GM21423 (cell line): Measurements from ENCODE around the gene ATP8A2.
"Not testable (repeated sequence)": the region's sequence is repeated elsewhere in the genome, so short reads cannot be mapped to it uniquely, and the experiment has no call there.

Source experiments
- ATAC-seq: cut with Tn5 transposase; IDR thresholded peaks from one replicate; pipeline ENCODE4 v1.9.1; 2021; ENCODE audit warnings: mild to moderate bottlenecking, moderate library complexity; ENCODE audit not compliant: unreplicated experiment

Gene ATP8A2

DNA sequence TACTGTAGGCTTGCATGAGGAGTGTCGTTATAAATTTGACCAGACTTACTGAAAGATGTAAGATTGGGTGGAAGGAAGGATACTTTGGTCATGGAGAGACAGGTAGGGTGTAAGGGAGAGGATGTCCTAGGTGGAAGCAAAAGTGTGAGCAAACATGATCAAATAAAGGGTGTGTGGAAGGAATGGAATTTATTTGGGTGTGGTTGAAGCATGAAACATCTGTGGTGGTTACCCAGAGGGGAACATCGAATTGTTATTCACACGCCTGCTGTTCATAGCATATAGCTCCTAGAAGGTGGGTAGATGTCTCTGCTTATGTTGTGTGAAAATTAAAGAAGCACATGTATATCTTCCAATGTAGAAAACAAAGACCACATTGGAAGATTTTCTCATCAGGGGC, 157.7 kb downstream of the ATP8A2 start:
- ATAC-seq, result no peak

DNA sequence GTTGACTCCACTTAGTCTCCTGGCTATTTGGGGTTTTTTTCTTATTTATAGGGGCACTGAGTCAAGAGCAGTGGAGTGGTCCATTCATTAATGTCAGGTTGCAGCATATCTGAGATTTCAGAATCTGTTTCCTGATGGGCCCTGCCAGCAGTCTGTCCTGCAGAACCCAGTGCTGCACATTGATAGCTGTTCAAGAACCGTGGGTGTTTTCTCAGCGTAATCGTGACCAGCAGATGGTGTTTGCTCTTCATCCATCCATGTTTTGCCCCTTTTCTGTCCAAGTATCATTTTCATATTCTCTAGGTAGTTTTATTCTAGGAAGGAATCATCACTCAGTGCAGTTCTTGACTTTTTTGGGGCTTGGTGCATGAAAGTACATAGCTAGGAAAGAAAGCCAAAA, 166.5 kb downstream of the ATP8A2 start:
- ATAC-seq, result no peak

DNA sequence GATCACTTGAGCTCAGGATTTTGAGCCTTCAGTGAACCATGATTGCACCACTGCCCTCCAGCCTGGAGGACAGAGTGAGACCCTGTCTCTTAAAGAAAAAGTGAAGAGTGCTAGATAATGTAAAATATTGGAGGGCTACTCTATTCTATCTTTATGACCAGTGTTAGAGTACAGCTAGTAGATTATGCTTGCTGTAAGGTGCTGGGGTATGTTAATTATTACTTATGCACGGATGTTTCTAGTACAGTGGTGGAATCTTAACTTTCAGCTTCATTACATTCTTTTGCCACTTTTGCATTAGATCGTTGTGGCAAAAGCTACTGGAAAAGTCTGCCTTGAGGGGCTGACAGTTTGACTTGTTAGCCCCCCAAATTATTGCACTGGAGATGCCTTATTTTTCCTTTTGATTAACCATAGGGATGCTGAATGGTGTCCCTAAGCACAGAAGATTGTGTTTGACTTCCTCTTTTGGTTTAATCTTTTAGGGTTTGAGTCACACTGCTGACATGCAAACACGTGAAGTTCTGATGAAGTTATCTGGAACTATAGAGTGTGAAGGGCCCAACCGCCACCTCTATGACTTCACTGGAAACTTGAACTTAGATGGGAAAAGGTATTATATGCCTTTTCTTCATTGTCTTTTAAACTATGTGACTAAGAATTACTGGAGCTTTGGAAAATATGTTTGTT, 169.8 kb downstream of the ATP8A2 start:
- ATAC-seq, result peak; percentile 52

DNA sequence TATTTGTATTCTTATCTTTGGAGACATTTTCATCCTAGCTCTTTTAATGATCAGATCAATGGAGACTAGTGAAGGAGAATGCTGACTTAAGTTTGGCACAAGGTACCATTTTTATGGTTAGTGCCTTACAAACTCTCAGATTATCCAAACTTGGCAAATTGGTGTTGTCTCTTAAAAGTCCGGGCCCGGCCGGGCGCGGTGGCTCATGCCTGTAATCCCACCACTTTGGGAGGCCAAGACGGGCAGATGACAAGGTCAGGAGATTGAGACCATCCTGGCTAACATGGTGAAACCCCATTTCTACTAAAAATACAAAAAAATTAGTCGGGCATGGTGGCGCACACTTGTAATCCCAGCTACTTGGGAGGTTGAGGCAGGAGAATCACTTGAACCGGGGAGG, 177.2 kb downstream of the ATP8A2 start:
- not testable (repeated sequence) for ATAC-seq

DNA sequence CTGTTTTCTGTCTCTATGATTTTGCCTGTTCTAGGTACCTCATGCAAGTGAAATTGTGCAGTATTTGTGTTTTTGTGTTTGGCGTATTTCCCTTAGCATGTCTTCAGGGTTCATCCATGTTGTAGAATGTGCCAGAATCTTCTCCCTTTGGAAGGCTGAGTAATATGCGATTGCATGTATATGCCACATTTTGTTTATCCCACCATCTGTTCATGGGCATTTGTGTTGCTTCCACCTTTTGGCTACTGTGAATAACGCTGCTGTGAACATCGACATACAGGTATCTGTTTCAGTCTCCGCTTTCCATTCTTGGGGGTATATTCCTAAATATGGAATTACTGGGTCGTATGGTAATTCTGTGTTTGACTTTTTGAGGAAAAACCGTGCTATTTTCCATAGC, 190.0 kb downstream of the ATP8A2 start:
- no peak for ATAC-seq

DNA sequence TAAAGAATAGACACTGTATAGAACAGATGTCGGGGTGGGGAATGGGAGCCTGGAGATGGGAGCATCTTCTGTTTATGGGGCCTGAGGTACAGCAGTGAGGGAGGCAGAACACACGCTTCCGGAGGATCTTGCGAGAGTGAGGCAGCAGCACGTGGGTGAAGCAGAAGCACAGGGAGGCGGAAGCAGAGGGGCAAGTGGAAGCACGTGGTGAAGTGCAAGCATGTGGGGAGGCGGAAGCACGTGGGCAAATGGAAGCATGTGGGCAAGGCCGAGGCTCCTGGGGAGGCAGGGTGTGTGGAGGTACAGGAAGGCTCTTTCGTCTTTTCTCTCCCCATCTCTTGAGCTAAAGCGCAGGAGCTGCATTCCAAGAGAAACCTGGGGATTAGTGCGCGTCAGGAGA, 198.4 kb downstream of the ATP8A2 start:
- ATAC-seq, result no peak

DNA sequence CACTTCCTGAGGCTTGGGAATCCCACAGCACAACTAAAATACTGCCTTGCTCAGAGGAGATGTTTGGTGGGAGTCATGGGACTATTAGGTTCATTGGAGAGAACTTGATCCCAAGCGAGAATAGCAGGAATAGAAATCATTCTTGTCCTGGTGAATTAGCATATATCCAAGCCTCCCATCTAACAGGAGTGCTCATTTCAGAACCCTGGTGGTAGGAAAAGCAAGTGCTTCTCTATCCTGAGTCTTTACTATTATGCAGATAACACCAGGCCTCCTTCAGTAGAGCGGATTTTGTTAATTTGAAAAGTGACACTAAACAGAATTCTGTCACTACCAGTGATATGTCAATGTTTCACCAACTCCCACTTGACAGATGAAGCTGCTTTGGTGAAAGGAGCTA, 199.5 kb downstream of the ATP8A2 start:
- no peak for ATAC-seq

DNA sequence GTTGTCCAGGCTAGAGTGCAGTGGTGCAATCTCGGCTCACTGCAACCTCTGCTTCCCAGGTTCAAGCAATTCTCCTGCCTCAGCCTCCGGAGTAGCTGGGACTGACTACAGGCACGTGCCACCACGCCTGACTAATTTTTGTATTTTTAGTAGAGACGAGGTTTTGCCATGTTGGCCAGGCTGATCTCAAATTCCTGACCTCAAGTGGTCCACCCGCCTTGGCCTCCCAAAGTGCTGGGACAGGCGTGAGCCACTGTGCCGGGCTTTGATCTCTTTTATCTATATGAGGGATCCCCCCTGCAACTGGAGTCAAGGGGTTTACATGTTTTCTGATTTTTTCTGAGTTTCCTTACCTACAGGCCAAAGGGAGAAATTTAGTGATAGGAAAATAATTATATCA, 200.4 kb downstream of the ATP8A2 start:
- ATAC-seq, result not testable (repeated sequence)

DNA sequence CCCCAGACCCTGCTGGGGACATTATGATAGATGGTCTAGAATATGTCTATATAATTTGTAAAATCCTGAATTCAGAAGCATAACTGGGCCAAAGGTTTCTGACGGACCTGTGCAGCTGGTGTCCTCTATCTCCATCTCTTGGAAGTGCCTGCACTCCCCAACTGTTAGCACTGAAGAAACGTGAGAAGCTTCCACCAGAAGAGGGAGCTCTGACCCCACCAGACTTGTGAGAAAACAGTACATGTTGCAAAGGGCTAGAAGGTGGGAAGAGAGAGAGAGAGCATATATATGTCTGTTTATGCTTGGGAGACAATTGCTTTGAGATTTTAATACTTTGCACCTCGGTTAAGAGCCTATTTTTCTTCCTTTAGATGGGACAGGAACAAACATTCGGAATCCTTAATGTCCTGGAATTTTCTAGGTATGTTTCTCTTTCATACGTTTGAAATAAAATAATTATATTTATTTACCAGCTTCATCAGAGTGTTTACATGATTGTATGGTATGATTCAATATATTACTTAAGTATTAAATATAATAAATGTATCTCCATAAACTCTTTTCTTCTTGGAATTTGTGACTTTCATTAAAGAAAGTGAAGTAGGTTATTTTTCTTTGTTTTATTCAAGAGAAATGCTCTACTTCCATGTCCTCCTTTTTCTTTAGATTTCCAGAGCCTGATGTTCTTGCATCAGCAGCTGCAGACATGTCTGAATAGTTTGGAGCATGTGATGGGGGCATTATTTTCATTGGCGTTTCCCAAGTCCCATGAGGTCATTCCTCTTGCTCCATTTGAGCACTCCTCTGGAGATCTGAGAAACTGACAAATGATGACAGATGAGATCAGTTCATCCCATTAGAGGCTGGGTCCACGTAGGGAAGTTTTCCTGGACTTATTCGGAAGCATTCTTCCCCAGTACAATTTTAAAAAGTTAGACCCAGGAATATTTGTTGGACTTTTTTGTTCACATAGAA, 202.9 kb downstream of the ATP8A2 start:
- peak; percentile 51 for ATAC-seq

DNA sequence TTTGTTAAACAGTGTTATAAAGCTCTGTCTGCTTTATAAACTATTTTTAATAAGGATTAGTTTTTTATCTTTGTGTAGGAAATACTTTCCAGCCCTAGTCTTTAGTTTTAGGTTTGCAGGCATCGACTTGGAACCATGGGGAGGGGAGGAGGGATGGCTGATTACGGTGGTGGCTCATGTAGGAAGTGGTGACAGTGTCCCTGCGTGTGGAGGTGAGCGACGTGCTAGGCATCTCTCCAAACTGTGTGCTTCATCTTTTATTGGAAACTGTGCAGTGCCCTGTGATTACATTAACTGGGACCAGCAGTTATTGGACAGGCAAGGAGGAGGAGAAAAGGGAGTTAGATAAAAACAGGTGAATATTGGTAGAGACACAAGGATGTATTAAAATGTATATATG, 203.8 kb downstream of the ATP8A2 start:
- no peak for ATAC-seq

DNA sequence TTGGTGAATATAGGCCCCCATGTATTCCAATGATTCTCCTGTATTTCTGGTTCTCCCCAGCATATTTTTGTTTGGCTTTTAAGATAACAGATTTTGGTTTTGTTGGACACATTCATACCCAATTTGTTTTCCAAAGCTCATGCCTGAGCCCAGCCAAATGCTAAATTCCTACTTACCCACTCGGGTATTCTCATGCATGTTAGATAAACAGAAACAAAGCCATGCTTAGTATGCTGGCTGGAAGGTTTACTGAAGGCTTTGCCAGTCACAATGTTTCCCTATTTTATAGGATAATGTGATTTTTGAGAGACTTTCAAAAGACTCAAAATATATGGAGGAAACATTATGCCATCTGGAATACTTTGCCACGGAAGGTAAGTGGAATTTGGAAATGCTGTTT, 206.8 kb downstream of the ATP8A2 start:
- no peak for ATAC-seq

DNA sequence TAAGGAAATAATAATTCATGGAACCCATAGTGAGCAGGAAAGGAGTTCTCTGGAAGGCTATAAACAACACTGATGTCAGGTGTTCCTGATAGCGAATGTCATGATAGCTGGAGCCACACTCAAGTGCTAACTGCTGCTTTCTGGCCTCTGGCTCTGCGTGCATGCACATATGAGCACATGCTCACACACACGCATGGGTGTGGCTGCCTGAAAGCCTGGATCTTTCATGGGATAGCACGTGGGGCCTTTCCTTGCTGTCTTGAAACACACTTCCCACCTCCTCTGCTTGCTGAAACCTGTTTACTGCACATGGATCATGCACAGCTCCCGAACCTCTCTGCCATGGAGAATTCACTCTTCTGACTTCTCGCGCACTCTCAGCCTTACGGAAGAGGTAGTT, 207.4 kb downstream of the ATP8A2 start:
- ATAC-seq, result no peak

DNA sequence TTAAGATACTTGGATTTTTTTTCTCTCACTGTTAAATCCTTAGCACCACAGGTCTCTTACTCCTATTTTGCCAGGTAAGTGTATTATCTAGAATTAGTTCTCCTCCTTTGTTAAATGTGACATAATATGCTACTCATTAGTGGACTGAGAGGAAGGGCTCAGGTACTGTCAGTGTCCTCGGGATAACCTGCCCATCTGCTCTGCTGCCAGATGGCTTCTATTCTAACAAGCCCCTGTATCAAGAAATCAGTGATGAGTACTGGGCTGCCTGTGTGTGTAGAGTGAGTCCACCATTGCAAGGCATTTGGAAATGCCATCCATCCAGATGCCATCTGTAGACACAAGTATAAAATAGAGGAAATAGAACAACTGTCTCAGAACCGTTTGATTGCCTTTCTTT, 209.6 kb downstream of the ATP8A2 start:
- ATAC-seq, result no peak

DNA sequence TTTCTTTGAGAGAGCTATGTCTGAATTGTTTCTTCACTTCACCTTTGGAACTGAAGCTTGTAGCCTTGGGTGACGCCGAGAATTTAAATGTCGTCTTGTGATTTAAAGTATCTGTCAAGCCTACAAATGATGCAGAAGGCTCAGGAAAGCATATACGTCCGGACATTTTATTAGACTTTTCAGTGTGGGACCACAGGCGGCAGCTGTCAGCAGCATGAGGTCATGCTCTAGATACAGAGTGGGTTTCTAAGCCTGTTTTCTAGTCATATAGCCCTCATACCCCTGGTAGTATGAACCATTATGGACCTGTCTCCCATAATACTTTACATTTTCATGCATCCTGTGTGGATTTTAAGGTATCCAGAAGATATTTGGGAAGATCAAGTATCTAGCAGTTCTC, 212.3 kb downstream of the ATP8A2 start:
- ATAC-seq, result no peak

DNA sequence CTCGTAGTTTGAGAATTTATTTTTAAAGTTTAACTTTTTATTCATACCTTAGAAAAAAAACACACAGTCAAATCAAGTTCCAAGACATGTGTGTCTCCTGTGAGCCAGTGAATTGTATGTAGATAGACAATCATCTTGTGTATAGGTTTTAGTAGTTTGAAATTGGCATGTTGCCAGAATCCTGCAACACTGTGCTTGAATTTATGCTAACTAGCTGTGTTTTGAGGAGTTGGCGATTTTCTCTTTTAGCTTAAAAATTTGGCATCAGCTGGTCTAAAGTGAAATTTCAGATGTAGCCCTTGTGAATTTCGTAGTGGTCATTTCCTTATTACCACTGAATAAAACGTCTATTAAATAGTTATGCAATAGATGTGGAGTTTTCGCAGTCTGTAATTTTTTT, 213.2 kb downstream of the ATP8A2 start:
- no peak for ATAC-seq

DNA sequence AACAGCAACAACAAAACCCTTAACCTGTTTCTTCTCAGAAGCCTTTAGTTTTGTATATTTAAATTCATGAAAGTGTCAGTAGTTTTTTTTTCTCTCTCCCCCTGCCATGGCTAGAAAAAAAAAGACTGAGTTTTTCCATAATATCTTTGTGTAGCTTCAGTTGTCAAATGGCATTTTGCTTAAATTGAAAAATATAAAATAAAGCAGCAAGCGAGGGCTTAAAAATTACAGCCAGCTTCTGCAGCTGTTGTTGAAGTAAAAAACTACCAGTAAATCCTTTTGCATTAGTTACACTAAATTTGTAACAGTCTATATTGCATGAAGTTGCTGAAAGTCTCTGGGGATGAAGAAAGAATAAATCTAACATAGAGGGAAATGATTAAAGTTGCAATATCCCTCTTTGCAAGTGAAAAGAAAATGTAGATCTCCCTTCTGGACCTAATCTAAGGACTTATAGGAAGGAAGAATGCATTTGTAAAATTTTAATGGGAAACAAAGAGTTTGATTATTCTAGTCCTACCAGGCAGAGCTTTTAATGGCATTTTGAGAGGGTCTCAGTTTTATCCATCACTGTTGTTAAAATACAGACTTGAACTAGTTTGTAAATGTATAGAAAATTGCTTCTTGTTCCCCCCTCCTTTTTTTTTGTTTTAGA, 215.7 kb downstream of the ATP8A2 start:
- ATAC-seq, result no peak

DNA sequence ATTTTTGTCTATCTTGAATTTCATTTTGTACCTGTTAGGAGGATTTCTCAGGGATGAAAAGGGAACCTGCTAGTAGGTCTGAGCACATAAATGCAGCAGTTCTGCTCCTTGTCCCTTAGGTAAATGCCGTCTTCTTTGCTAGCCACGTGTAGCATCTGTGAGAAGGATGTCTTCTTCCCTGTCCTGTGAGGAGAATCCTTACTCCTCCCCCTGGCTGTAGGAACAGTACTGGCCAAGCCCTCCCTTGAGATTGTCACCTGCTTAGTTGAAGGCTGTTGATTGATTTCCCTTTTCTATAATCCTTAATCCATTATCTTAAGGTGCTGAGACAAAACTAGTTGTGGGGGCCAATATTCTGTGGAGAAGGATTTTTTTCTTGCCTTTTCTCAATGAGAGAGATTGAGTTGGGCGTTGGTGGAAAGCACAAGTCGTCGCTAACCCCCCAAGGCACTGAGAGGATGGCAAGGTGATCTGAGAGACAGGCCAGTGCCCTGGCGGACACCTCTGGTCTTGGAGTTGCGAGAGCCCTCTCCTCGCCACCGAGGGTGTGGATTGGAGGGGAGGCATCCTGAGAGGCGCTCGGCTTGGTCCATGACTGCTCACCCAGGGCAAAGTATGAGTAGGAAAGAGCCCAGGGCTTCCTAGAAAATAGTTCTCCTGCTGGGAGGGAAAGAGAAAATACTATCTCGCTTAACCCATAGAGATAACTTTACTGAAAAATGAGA, 216.7 kb downstream of the ATP8A2 start:
- no peak for ATAC-seq

DNA sequence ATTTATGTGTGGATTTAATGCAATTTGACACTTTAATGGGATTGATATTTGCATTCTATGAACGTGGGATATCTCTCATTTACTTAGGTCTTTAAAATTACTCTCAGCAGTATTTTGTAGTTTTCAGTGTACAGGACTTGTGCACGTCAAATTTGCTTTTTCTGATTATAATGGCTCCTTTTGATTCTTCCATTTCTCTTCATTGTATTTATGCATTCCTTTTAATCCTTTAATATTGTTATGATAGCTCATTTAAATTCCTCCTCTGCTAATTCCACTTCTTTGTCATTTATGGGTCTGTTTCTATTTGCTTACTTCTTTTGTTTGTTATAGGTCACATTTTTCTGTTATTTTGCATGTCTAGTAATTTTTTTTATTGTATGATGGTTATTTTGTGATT, 226.6 kb downstream of the ATP8A2 start:
- no peak for ATAC-seq

DNA sequence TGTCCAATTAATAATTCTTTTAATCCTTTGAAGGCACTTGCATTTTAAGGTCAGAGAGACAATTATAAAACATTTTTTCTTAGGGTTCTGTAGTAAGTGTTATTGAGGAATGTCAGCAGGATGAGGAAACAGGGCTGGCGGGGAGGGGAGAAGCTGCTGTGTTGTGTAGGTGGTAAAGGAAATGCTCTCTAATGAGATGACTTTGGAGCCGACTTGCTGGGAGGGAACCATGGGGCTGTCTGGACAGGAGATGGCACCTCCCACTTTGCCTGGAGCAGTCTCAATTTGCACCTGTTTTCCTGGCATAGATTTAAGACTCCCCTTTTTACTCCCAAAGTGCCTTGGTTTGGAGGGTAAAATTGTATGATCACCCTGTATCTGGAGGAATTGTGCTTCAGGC, 230.4 kb downstream of the ATP8A2 start:
- no peak for ATAC-seq

DNA sequence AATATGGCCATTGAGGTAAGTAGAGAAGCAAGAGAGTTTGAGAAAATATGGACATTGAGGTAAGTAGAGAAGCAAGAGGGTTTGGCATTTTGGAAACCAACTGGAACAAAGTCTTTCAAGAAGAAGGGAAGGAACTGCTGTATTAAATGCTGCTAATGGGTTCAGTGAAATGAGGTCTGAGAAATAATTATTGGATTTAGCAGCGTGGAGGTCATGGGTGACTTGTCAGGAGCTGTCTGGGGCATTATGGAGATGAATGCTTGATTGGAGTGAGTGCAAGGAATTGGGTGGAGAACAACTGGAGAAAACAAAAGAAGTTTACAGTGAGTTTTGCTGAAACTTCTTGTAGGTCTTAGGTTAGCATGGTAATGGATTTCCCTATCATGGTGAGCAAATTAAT, 232.3 kb downstream of the ATP8A2 start:
- ATAC-seq, result no peak

DNA sequence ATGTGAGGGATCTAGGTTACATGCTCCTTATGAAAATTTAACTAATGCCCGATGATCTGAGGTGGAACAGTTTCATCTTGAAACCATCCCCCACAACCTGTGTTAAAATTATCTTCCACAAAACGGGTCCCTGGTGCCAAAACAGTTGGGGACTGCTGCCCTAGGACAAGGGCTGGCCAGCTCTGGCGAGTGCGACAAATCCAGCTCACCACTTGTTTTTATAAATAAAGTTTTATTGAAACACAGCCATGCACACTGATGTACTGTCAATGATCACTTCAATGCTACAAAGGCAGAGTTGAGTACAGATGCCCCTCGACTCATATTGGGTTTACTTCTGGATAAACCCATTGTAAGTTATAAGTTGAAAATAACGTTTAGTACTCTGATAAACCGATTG, 235.3 kb downstream of the ATP8A2 start:
- ATAC-seq, result no peak
